ENCODE measurements around the gene GATAD2A.
"Not testable (repeated sequence)": the region's sequence is repeated elsewhere in the genome, so short reads cannot be mapped to it uniquely, and the experiment has no call there.

GATAD2A gene

DNA sequence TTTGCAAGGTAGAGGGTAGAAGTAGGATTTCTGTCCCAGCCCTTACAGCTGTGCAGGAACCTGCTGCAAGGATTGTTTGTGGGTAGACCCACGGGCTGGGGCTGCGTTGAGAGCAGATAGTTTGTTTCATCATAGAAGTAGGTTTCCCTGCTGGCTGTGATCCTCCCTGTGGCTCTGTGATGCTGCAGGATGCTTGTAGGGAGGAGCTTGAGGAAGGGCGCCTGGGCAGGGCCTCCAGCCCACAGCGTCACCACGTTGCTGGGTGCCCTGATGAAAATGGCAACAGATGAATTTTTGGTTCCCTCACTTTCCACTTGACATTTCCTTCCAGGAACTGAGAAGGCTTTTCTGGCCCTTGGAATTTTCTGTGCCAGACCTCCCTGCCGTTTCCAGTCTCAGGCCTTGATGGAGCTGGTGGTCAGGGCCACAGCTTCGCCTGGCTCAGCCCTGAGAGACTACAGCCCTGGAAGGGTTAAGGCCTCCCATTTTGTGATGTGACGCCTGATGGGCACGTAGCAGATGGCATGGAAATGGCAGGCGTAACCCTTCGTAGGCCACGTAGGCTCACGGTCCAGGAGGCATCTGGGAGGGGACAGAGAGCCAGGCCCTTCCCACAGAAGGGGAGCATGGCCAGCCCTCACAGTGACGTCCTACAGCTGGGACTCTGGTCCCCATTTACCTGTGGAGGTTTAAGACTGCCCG lies 42.2 kb downstream of the GATAD2A start:
- no peak for DNase-seq (ENCODE audit: low read depth)

DNA sequence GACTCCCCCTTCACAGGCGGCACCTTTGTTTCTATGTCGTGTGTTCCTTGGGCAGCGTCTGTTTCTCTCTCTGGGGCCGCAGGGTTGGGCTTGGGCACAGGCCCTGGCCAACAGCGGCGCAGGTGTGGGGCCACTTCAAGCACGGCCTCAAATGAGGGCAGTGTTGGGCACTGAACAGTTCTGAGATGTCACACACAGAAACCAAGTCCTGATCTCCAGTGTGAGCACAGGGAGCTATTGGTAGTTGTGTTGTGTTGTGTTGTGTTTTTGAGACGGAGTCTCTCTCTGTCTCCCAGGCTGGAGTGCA lies 42.7 kb downstream of the GATAD2A start:
- no peak for DNase-seq (ENCODE audit: low read depth)

DNA sequence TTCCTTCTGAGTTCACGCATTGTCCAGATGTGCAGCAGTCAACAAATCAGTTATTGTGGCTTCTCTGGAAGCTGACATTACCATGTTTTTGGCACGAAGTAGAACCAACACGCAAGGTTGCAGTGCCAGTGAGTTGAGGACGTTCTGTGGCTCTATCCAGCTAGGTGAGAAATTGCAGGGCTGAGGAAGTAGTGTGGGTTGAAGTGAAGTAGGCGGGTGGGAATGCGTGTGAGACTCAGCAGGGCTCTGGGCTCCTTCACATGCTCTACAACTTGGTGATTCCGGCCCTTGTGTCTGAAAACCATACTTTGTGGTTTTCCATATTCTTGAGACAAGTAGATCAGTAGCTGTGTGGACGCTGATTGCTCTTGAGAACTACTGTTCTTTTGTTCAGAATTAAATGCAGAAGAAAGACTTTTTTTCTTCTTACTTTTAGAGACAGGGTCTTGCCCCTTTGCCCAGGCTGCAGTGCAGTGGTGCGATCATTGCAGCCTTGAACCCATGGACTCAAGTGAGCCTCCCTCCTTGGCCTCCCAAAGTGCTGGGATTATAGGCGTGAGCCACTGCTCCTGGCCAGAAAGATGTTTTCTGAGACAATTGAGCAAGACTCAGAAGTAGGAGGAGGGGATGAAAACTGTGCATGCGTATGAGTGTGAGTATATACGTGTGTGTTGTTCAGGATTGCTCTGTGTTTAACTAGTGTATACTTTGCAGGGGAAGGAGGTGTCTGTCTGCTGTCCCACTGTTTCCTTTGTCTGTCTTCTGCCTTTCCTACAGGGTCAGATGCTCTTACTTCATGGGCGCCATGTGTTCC lies 46.2 kb downstream of the GATAD2A start:
- no peak for DNase-seq (ENCODE audit: low read depth)

DNA sequence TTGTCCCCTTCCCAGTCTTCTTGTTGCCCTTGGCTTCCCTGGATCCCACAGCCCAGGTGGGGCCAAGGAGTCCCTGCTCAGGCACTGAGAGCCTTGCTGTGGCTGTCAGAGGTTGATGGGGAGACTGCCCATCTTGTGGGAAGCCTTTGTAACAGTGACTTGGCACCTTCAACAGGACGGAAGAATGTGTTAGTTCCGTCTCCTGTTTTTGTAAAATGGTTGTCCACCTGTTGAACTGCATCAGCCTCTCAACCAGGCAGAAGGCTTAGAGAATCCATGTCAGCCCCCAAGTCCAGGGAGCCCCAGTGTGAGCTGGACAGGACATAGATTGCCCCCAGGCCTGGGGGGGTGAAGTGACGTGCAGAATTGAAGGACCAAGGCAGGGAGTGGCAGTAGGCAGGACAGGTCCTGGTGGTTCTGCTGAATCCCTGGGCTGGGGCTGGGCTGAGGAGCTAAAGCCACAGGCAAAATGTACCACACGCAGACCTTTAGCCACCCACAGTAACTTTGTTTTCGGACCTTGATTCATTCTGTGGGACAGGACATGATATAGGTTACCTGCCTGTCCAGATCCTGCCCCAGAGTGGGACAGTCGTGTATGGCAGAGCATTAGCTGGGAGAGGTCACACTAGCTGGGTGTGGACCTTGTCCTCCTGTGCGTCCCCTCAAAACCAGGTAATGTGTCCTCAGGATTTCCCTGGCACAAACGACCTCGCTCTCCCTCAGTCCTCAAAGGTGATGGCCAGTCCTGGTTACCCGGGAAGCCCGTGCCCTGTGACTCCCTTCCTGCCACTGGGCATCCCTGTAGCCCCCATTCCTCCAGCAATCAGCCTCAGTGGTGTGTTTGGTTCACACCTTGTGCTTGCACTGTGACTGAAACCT lies 47.0 kb downstream of the GATAD2A start:
- no peak for DNase-seq (ENCODE audit: low read depth)

DNA sequence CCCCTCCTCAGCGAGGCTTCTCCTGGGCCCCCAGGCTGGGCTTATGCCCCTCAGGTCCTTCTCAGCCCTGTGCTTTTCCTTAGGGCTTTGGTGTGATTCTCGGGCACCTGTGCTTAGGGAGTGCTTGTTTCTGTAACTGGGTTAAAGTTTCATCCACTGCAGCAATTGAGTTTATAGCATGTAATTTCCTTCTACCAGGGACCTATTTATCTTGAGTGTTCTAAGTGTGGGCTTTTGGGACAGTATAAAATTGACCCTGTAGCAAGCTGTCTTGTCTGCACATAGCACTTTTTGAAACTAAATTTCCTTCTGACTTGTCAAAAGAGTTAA lies 47.6 kb downstream of the GATAD2A start:
- DNase-seq (ENCODE audit: low read depth) = no peak

DNA sequence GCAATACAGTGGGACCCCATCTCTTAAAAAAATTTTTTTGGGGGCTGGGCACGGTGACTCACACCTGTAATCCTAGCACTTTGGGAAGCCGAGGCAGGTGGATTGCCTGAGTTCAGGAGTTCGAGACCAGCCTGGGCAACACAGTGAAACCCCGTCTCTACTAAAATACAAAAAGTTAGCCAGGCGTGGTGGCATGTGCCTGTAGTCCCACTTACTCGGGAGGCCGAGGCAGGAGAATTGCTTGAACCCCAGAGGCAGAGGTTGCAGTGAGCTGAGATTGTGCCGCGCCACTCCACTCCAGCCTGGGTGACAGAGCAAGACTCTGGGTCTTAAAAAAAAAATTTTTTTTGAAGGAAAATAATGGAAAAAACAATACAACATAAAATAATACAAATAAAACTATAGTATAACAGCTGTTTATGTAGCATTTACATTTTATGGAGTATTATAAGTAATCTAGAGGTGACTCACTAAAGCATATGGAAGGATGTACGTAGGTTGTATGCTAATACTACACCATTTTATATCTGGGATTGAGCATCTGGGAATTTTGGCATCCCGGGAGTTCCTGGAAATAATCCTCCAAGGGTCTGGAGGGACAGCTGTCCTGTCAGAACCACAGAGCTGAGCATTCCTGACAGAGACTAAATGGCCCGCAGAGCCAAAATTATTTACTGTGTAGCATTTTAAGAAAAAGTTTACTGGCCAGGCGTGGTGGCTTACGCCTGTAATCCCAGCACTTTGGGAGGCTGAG lies 49.9 kb downstream of the GATAD2A start:
- DNase-seq (ENCODE audit: low read depth) = not testable (repeated sequence)

DNA sequence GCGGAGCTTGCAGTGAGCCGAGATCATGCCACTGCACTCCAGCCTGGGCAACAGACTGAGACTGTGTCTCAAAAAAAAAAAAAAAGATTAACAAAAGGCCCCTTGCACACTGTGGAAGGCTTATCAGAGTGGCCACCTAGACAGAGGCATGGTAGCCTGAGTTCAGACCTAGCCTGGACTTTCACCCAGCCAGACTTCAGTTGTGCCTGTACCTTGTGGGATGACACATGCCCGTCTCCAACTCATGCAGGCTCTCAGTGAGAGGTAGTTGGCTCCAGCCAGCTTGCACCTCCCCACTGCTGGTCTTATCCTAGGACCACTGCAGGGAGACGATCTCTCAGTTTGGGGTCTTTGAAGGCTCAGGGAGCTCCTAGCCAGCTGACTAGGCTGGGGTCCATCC lies 52.2 kb downstream of the GATAD2A start:
- DNase-seq (ENCODE audit: low read depth) = no peak

DNA sequence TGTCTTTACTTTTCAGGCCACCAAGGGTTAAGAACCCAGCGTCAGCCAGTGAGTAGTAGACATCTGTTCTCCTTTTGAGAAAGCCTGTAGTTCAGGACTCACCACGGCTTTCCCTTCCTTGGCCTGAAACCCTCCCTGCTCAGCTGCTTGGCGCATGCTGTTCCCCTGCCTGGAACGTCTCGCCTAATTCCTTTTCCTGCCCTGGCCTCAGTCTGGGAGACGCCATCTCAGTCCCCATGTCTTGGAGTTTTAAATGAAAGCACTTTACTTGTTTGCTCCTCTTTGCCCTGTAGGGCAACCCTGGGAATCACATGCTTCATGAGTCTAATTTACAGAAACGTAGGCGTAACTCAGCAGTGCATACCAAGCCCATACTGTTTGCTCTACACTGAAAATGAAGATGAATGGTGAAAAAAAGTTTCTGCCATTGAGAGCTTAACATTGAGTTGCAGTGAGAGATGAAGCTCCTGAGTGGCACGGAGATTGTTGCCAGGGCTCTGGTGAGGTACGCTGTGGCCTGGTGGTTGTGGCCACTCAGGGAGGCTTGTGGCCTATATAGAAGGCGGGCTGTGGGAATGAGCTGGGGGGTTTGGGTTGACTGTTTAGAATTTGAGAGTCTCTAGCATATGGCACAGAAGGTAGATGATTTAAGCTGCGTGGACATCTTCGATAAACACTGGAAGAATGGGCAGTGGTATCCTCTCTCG lies 52.8 kb downstream of the GATAD2A start:
- DNase-seq (ENCODE audit: low read depth) = no peak

DNA sequence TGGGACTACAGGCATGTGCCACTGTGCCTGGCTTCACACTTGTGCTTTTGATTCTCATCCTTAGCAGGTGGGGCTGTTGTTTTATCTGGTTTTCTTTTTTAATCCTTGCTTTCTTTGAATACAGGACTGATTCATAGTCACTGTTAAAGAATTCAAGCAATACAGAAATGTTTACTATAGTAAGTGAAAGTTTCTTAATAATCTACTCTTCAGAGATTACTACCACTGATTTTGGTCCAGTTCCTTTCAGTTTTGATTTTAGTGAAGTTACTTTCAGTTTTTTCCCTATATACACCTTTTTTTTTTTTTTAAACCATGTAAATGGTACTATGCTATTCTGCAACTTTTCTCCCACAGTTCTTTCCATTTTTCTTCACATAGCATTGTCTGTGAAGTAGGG lies 53.6 kb downstream of the GATAD2A start:
- peak; percentile 73 for DNase-seq (ENCODE audit: low read depth)

DNA sequence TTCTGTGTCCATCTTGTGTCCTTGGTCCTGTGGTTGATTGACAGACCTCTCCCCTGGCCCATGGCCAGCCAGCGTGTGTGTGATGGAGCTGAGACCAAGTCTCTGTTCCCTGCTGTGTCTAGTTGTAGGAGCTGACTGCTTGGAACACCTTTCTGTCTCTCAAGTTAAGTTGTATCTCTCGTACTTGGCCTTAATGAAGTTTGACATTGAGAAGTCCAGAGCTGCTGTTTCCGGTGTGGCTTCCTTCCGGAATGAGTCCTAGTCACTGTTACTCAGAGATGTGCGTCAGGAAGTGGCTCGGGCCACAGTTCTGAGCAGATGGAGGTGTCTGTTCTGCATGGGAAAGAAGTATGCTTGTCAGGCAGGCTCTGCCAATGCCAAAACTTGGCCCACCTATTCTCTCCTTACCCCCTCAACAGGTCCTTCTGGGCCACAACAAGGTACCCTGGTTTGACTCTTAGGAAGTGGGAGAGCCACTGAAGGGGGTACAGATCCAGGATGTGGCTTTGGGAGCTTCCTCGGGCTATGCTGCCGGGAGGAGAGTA lies 54.3 kb downstream of the GATAD2A start:
- DNase-seq (ENCODE audit: low read depth) = peak; percentile 69

DNA sequence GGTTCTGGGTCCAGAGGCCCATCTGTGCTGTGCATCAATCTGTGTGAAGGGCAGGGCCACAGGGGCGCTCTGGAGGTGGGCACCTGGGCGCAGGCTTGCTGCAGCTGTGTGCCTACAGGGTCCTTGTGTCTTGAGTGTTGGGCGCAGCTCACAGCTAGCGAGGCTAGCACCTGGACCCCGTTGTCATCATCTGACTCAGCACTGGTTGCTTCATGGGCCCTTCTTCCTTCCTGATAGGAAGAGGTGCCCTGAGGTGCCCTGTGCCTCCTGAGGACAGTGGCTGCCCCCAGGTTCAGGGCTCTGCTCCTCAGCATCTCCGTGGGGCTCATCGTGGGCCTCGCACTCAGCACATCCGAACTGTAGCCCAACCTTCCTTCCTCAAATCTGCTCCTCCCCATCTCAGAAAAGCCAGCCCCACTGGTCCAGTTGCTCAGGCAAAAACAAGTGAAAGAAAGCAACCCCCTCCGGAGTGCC lies 54.8 kb downstream of the GATAD2A start:
- DNase-seq (ENCODE audit: low read depth) = no peak

DNA sequence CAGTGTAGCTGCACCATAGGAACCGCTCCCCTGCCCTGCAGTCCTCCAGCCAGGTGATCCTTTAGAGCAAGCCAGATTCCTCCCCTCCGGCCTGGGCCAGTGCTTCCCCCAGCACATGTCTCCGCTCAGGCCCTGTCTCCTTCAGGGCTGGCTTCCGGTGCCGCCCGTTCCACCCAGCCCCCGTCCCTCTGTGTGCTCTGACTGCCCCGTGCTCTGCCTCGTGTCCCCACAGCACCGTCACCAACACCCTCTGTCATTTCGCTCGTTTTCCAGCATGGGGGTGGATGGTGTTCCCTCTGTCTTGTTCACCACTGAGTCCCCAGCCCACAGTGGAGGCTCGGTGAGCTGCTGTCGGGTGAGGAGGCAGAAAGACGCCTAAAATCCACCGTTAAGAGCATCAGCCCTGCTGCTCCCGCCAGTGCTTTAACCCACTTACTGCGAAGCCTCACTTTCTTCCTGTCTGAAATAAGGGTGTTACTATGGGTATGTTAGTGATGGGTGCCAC lies 55.3 kb downstream of the GATAD2A start:
- no peak for DNase-seq (ENCODE audit: low read depth)

DNA sequence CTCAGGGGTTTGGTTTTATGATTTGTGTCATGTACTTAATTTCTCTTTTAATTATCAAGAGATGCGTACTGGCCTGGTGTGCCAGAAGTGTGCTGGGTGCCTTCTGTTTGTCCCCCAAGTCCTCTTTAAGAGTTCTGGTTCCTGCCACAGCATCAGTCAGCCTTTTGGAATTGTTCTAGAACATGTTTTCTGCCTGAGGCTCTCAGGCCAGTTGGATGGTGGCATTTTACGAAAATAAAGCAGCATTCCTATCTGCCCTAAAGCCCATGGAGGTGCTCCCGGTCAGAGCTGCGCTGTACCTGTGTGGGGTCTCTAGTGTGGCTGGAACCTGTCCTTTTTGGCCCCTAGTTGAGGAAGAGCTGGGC lies 55.8 kb downstream of the GATAD2A start:
- DNase-seq (ENCODE audit: low read depth) = no peak

DNA sequence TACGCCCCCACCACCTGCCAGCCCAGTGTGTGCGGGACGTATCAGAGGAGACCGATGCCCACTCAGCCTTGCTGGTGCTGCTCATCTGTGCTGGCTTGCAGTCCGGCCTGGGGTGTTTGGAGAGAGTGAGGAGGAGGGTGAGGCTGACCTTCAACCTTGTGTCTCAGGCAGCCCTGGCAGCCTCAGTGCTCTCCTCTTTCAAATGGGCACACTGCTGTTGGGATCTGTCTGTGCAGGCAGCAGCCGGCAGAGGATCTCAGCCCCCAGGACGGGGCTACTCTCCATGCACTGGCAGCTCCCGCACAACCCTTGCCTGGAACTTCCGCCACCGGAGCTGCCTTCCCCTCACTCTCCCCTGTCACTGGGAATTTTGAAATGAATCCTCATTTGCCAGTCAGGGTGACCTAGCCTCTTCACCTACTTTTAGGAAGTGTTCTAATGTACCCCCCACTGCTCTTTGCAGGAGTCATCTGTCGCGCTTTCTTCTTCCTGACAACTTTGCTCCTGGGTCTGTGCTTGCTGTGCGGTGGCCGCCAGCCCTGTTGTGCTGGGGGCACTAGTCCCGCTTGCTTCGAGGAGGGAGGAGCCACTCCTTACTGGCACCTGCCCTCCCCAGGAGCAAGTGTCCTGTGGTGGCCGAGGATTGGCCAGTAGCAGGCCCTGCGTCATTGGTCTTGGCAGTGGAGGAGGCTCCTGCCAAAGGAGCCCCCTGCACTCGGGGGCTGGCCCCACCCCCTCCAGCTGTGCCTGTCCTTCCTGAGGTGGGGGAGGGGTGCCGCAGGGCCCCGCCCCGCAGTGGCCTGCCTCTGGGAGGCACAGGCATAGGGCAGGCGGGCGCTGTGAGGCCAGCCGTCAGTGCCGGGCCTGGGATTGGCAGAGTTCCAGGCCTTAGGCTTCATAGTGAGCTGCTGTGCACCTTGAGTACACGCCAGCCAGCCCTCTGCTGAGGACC lies 56.5 kb downstream of the GATAD2A start:
- DNase-seq (ENCODE audit: low read depth) = no peak

DNA sequence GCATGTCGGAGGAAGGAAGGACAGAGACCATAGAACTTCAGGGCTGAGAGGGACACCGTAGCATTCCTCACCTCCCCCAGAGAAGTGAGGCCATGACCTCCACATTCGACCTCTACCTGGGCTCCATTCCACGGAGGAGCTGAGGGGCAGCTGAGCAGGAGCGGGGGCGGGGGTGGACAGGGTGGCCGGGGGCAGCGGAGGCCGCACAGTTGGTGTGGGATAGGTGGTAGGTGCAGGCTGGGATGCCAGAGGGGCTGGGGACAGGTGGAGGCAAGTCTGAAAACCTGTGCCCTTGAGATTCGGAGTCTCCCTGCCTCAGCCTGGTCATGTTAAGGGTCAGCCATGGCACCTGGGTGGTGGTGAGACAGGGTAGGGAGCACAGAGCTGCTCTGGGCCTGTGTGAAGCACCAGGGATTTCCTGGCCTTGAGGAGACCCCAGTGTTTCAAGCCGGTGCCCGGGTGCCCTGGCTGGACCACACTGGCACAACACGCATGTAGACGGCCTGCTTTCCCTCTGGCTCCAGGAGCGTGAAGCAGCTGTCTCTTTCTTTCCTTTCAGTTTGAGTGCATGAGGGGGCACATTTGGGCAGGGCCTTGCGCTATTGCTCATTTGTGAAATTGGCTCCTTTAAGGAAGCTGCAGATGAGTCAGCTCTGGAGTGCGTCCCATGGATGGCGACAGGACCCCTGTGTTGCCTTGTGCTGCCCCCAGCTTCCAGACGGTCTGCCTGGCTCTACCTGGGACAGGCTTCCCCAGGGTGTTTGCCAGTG lies 58.1 kb downstream of the GATAD2A start:
- peak; percentile 74 for DNase-seq (ENCODE audit: low read depth)

DNA sequence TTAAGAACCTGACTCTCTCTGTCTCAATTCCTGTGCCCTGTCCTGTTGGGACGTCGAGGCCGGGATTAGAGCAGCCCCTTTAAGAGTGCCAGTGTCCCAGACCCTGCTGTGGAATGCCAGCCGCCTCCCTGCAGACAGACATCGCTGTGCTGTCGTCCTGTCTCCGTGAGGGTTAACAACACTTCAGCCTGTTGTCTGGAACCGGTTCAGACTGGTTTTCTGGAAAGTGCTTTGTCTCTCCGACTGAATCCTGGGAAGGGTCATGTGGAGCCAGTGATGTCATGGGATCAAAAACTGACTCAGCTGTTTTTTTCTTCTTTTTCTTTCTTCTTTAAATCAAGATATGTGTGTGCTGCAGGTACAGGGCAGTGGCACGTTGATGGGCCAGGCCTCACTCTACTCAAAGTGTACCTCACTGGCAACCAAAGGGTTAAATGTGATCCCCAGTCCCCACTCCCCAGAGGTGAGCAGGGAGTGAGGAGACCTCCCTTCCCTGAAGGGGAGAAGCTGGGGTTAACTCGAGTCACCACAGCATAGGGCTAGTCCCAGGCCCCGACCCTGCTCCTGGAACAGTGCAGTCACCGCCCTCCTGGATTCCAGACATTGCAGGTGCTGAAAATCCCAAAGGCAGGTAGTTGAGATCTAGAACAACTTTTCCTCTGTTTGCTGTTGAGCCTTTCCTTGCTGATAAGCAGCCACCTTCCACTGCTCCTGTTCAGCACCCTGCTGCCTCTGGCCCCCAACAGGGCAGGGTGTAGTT lies 59.0 kb downstream of the GATAD2A start:
- peak; percentile 81 for DNase-seq (ENCODE audit: low read depth)

DNA sequence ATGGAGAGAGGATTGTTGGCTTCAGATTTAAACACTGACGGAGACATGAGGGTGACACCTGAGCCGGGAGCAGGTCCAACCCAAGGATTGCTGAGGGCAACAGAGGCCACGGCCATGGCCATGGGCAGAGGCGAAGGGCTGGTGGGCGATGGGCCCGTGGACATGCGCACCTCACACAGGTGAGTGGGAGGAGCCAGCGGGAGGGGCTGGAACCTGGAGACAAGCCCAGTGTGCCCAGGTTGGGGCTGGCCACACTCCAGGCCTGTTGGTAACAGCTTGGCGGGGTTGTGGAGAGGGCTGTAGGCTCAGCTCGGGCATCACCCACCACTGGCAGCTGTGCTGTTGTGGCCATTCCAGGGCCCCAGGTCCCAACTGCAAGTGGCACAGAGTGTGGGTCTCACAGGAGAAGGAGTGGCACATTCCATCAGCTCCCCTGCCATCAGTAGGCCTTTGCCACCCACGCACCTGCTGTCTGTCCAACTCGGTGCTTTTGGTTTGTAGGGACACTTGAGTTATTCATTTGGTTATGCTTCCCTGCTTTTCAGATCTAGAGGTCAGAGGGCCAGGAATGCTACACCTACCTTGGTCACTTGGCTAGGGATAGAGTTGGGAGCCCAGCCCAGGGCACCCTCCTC lies 60.1 kb downstream of the GATAD2A start:
- no peak for DNase-seq (ENCODE audit: low read depth)

DNA sequence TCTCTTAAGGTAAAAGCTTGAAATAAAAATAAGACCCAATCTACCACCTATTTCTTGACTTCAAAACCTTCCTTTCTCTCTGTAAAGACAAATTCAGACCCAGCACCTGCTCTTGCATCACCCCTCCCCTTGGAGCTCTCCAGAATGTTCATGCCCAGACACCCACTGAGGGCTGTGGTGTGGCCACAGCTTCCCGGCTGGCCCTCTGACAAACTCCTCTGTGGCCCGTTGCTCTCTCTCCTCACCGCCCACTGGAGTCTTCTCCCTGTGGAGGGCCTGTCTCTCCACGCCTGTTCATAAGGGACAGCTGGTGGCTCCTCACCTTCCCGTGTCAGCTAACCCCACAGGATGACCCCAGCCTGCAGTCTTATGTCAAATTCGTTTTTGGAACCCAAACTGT lies 60.7 kb downstream of the GATAD2A start:
- DNase-seq (ENCODE audit: low read depth) = no peak
